HL-60 (cell line): Measurements from ENCODE around the gene CRYGB.
A peak's percentile ranks its signal among the peaks of the same experiment; 100 is the strongest.

ENCODE experiments used
- GABPA ChIP-seq: IDR thresholded peaks from 2 replicates; pipeline ENCODE4 v1.6.1; 2012; ENCODE audit warnings: low read depth
- SPI1 ChIP-seq: IDR thresholded peaks from 2 replicates; pipeline ENCODE4 v1.6.1; 2012; ENCODE audit warnings: low read depth, mild to moderate bottlenecking, borderline replicate concordance
- TF ChIP-seq, protein P1 (sequence below): IDR thresholded peaks from one replicate; pipeline ENCODE4 v1.5.1; 2011; ENCODE audit warnings: low read length, control low read depth, inconsistent platforms; ENCODE audit not compliant: insufficient read depth
- TF ChIP-seq, protein P2 (sequence below): IDR thresholded peaks from 2 replicates; pipeline ENCODE4 v1.6.1; 2012; ENCODE audit warnings: low read depth; ENCODE audit not compliant: insufficient replicate concordance

DNA sequence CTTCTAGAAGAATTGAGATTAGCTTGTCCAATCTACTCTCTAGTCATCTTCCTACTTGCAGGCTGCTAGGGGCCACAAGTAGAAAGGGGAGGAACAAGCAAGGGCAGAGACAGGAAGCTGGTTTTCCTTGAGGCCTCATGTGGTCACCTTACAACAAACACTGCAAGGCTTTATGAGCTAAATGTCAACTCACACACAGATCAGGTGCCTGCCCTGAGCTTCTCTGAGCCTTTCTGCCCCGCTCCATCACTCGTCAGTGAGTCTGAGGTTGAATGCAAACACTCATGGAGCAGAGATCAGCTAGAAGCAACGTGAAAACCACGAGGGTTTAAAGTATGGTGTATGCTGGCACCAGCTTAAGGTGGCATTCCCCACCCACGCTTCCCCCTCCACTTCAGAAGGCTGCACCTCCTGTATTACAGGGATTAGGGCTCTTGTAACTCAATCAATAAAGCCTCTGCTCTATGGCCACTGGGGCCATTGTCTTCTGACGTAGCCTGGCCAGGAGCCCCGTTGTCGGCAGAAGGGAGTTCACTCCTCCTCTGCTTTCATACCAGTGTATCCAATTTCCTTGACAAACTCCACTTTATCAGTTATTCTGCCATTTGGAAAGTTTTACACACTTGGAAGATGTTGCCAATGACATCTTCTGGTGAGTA is 10.9 kb downstream of the CRYGB start:
- TF ChIP-seq, protein P1, sequence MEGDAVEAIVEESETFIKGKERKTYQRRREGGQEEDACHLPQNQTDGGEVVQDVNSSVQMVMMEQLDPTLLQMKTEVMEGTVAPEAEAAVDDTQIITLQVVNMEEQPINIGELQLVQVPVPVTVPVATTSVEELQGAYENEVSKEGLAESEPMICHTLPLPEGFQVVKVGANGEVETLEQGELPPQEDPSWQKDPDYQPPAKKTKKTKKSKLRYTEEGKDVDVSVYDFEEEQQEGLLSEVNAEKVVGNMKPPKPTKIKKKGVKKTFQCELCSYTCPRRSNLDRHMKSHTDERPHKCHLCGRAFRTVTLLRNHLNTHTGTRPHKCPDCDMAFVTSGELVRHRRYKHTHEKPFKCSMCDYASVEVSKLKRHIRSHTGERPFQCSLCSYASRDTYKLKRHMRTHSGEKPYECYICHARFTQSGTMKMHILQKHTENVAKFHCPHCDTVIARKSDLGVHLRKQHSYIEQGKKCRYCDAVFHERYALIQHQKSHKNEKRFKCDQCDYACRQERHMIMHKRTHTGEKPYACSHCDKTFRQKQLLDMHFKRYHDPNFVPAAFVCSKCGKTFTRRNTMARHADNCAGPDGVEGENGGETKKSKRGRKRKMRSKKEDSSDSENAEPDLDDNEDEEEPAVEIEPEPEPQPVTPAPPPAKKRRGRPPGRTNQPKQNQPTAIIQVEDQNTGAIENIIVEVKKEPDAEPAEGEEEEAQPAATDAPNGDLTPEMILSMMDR, result no peak
- TF ChIP-seq, protein P2, sequence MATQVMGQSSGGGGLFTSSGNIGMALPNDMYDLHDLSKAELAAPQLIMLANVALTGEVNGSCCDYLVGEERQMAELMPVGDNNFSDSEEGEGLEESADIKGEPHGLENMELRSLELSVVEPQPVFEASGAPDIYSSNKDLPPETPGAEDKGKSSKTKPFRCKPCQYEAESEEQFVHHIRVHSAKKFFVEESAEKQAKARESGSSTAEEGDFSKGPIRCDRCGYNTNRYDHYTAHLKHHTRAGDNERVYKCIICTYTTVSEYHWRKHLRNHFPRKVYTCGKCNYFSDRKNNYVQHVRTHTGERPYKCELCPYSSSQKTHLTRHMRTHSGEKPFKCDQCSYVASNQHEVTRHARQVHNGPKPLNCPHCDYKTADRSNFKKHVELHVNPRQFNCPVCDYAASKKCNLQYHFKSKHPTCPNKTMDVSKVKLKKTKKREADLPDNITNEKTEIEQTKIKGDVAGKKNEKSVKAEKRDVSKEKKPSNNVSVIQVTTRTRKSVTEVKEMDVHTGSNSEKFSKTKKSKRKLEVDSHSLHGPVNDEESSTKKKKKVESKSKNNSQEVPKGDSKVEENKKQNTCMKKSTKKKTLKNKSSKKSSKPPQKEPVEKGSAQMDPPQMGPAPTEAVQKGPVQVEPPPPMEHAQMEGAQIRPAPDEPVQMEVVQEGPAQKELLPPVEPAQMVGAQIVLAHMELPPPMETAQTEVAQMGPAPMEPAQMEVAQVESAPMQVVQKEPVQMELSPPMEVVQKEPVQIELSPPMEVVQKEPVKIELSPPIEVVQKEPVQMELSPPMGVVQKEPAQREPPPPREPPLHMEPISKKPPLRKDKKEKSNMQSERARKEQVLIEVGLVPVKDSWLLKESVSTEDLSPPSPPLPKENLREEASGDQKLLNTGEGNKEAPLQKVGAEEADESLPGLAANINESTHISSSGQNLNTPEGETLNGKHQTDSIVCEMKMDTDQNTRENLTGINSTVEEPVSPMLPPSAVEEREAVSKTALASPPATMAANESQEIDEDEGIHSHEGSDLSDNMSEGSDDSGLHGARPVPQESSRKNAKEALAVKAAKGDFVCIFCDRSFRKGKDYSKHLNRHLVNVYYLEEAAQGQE, result no peak
- TF ChIP-seq GABPA, result no peak
- TF ChIP-seq SPI1, result peak; percentile 41; the same call in 1 of the 2 replicates
